GM21526 (cell line): ENCODE data around the gene FAM50A.

Experiments used
- ATAC-seq: cut with Tn5 transposase; IDR thresholded peaks from one replicate; pipeline ENCODE4 v1.9.1; 2021; ENCODE audit warnings: moderate library complexity; ENCODE audit not compliant: unreplicated experiment, low FRiP score

Gene FAM50A

DNA sequence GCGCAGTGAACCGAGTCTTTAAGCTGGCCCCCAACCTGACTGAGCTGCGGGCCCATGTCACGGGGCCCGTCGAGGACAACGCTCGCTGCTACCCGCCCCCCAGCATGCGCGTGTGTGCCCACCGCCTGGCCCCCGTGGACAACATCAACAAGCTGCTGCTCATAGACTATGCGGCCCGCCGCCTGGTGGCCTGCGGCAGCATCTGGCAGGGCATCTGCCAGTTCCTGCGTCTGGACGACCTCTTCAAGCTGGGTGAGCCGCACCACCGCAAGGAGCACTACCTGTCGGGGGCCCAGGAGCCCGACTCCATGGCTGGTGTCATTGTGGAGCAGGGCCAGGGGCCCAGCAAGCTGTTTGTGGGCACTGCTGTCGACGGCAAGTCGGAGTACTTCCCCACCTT lies 16.4 kb downstream of the FAM50A start:
- no peak for ATAC-seq

DNA sequence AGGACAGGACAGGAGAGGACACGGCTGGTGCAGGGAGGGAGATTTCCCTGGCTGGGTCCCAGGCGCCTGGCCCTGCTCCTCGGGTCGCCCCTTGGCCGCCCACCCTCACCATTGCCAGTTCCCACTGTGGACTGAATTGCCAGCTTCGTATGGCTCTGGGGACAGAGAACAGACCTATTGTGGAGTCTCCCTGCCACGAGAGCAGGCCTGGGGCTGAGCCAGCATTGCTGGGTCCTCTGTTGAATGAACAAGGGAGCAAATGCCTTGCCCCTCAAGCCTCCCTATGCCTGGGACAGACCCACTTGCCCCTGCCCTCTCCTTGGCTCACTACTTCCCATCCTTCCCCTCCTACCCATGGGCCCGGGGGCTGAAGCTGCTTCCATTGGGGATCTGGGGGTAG lies 18.5 kb downstream of the FAM50A start:
- ATAC-seq: no peak

DNA sequence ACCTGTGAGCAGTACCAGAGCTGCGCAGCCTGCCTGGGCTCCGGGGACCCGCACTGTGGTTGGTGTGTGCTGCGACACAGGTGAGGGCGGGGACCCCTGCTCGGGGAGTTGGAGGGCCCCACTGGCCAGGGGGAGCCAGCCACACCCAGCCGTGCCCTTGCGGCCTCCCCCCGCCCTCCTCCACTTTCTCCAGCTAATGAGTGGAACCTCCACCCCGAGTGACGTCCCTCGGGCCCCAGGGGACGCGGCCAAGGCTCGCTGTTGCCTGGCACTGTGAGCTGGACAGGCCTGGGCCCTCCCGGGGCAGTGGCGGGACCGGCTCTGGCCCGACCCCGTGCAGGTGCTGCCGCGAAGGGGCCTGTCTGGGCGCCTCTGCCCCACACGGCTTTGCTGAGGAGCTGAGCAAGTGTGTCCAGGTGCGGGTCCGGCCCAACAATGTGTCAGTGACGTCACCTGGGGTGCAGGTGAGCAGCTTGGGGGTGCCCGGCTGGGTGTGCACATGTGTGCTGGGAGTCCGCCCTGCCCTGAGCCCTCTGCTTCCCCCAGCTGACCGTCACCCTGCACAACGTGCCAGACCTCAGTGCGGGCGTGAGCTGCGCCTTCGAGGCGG lies 19.8 kb downstream of the FAM50A start:
- ATAC-seq: no peak

DNA sequence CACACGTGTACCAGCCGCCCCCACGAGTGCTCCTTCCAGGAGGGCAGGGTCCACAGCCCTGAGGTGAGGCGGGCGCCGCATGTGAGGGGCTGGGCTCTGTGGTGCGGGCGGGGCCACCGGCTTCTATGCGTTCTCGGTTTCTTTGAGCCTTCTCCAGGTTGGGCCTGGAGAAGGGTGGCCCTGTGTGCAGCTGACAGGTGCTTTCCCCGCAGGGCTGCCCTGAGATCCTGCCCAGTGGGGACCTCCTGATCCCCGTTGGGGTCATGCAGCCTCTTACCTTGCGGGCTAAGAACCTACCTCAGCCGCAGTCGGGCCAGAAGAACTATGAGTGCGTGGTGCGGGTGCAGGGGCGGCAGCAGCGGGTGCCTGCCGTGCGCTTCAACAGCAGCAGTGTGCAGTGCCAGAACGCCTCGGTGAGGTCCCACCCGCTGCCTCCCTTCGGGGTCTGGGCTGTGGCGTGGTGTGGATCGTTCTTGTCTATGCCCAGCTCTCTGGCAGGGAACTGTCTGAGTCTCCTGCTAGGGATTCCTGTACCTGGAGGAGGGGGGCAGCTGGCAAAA lies 20.9 kb downstream of the FAM50A start:
- ATAC-seq: no peak

DNA sequence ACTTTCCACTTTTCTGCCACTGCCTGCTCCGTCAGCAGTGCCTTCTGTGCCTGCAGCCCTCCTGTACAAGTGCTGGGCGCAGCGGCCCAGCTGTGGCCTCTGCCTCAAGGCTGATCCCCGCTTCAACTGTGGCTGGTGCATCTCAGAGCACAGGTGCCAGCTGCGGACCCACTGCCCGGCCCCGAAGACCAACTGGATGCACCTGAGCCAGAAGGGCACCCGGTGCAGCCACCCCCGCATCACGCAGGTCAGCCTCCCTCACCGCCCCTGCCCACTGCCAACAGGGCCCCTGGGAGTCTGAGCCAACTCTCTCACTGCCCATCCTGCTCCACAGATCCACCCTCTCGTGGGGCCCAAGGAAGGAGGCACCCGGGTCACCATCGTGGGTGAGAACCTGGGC lies 21.7 kb downstream of the FAM50A start:
- ATAC-seq: no peak

DNA sequence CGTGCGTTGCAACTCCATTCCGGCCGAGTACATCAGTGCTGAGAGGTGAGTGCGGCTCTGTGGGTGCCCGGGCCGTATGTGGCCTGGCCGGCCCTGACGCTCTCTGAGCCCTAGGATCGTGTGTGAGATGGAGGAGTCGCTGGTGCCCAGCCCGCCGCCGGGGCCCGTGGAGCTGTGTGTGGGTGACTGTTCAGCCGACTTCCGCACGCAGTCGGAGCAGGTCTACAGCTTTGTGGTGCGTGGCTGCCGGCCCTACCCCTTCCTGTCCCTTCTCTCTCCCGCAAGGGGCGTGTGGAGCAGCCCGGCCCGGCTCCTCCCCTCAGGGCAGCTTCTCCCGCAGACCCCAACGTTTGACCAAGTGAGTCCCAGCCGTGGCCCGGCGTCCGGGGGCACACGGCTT lies 22.1 kb downstream of the FAM50A start:
- ATAC-seq: no peak

DNA sequence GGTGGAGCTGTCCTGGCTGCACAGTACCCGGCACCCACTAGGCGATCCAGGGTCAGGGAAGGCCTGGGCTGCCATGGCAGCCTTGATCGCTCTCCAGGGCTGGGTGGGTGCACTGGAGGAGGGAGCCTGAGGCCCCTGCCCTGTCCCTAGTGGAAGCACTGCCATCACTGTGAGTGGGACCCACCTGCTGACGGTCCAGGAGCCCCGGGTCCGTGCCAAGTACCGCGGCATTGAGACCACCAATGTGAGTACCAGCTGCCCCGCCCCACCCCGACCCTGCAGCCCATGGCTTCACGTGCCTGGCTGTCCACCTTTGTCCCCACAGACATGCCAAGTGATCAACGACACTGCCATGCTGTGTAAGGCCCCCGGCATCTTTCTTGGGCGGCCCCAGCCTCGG lies 23.0 kb downstream of the FAM50A start:
- no peak for ATAC-seq

DNA sequence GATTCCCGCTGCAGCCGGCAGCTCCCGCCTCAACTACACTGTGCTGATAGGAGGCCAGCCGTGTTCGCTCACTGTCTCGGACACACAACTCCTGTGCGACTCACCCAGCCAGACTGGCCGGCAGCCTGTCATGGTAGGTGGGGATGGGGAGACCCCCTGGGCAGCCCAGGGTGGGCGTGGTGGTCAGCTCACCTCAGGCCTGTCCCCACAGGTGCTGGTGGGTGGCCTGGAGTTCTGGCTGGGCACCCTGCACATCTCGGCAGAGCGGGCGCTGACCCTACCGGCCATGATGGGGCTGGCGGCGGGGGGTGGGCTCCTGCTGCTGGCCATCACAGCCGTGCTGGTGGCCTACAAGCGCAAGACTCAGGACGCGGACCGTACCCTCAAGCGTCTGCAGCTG lies 23.6 kb downstream of the FAM50A start:
- no peak for ATAC-seq

DNA sequence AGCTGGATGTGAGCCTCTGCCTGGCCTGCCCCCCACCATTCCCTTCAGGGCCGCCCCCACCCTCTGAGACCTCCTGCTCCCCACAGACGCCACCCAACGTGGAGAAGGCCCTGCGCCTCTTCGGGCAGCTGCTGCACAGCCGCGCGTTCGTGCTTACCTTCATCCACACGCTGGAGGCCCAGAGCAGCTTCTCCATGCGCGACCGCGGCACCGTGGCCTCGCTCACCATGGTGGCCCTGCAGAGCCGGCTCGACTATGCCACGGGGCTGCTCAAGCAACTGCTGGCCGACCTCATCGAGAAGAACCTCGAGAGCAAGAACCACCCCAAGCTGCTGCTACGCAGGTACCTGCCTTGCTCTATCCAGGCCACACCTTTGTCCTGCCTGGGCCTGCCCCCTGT lies 24.3 kb downstream of the FAM50A start:
- ATAC-seq: no peak

DNA sequence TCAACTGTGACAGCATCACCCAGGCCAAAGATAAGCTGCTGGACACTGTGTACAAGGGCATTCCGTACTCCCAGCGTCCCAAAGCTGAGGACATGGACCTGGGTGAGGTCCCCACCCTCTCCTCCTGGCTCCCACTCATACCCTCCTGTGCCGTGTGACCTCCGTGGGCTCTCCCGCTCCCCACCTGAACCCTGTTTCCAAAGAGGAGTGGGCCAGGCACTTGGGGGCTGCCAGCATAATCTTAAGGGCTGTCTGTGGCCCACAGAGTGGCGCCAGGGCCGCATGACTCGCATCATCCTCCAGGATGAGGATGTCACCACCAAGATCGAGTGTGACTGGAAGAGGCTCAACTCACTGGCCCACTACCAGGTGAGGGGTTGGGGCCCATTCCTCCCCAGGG lies 25.2 kb downstream of the FAM50A start:
- no peak for ATAC-seq

DNA sequence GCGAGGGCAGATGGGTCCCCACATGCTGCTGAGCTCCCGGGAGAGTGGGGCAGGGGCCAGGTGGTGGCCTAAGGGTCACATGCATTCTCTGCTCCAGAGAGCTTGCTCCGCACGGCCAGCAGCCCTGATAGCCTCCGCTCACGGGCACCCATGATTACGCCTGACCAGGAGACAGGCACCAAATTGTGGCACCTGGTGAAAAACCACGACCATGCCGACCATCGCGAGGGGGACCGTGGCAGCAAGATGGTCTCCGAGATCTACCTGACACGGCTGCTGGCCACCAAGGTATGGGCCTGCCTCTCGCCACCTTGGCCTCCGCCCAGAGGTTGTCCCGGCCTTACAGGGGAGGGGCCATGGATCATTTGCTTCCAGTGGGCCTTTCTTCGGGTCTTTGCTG lies 25.9 kb downstream of the FAM50A start:
- ATAC-seq: no peak

DNA sequence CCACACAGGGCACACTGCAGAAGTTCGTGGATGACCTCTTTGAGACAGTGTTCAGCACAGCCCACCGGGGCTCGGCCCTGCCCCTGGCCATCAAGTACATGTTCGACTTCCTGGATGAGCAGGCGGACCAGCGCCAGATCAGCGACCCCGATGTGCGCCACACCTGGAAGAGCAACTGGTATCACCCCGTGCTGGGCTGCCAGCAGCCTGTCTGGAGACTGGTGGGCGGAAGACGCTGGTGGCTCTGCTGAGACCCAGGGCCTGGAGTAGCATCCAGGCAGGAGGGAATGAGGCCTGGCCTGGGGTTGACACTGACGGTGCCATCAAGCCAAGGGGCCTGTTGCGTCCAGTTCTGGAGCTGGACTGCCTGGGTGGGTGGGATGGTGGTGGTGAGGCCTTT lies 26.5 kb downstream of the FAM50A start:
- ATAC-seq: no peak

DNA sequence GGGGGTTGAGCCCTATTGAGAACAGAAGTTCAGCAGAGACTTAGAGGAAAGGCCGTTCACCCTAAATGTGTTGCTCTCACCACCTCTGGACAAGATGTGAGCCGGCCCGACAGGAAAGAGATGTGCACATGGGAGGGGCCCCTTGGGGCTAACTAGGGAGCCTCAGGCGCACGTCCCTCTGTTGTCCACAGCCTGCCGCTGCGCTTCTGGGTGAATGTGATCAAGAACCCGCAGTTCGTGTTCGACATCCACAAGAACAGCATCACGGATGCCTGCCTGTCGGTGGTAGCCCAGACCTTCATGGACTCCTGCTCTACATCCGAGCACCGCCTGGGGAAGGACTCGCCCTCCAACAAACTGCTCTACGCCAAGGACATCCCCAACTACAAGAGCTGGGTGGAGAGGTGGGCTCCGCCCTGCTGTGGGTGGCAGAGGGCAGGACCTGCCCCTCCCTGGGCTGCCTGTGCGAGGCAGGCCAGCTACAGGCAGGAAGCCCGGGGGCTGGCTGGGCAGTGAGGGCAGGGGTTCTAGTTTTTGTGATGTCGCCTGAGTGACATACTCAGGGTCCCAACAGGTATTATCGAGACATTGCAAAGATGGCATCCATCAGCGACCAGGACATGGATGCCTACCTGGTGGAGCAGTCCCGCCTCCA lies 27.1 kb downstream of the FAM50A start:
- ATAC-seq: no peak

DNA sequence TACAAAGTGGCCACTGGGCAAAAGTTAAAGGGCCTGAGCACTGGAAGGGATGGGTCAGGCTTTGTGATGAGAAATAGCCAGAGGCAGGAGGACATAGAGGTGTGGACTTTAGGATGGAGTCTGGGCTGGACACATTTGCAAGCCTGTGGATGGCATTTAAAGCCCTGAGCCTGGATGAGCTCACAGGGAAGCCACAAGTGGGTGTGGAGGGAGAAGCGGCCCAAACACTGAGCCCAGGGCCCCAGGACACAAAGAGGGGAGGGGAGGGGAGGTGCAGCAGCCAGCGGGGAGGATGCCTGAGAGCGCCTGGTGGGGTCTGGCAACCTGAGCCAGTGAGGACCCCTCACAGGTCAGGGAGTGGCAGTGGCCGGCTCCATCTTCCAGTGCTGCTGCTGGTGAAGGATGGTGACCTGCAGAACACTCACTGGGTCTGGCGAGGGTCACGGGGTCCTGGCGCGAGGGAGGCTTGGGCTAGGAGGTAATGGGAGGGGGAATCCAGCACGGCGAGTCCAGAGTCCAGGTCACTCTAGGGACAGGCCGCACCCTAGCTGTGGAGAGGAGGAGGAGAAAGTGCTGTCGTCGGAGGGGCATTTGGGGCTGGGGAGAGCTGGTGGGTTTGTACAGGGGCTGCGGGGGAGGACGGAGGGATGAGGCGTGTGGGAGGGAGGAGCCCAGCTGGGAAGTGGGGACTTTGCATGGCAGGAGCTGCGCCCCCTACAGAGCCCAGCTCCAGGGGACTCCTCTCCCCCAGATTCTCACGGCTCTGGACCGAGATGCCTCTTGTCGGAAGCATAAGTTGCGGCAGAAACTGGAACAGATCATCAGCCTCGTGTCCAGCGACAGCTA lies 28.1 kb downstream of the FAM50A start:
- ATAC-seq: no peak

DNA sequence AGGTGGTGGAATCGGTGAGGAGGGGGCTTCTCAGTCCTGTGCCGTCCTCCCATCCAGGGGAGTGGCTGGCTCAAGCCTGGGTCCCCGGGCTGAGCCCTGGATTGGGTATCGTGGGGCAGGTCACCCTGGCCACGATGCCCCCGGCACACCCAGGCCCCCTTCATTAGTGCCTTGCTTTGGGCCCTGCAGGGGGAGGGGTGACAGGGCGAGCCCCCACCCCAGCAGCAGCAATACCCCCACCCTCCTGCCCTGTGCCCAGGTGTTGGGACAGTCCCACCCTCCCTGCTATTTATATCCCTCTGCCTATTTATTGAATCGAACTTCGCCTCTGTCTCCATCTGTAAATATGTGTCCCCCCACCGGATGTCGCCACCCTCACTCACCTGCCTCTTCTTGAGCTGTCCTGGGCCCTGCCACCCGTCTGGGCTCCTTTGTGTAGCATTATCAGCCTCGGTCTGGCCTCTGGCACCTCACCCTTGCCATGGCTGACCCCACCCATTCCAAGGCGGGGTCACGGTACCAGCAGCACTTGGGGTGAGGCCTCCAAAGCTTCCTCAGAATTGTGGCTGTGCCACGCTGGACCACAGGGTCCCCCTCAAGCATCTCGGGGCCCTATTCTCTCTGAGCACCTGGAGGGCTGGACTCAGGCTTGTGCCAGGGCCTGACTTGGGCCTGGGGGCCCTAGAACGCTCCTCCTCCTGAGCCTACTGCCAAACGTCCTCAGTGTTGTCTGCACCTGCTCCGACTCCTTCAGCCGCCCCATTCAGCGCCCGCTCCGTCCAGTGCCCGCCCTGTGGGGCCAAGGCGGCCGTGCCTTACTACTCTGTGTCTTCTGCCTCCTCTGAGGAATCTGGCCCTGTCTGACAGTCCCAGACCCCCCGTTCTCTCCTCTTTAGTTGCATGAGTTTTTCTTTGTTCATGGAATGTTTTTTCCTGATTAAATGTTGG lies 29.0 kb downstream of the FAM50A start:
- no peak for ATAC-seq

DNA sequence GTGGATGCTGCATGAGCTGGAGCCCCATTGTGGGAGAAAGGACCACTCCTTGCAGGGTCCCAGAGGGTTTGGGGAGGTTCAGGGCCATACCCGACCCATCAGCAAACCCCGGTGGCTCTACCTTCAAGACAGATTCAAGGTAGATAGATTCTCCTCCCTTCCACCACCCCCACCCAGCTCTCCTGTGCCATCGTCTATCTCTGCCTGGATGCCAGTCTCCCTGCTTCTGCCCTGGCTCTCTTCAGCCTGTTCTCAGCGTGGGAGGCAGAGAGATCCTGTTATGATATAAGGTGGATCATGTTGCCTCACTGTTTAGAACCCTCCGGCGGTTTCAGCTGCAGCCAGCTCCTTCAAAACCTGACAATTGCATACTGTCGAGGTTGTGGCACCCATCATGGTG lies 29.7 kb downstream of the FAM50A start:
- no peak for ATAC-seq

DNA sequence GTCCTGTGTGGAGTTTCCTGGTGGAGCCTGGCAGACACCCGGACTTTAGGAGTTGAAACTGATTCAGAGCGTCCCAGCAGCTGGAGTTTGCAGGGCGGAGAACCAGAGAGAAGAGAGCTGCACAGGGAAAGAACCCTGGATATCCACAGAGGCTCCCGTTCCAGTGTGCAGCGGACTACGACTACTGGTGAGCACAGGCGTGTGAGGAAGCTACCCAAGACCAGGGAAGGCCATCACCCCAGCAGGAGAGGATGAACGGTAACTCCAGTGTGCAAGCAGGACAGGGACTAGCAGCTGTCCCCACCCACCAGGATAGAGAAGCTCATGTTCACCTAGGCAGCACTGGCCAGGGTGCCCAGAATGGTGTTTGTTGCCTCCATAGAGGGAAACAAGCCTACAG lies 32.9 kb downstream of the FAM50A start:
- ATAC-seq: no peak

DNA sequence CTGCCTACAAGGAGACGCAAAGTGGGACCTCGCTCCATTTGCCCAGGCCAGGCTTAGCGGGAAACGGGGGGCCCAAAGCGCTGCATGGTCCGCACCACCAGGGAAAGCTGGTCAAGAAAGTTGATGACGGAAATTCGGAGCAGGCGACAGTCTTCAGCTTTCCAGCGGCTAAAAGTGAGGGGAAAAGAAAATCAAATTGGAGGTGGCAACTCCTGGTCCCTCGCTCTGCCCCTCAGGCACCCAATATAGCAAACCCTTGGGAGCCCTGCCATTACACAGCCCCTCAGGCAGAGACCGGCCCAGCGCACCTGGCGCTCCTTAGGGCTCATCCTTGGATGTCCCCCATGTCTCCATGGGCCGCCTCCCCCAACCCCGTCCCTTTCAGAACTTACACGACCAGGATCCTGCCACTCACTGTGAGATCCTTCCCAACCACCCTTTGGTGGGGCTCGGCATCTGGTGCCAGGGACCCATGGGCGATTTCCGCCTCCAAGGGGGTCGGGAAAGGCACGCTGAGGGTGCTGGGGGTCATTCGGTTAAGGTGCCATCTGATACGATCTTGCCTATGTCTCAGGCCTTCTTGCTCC lies 34.0 kb downstream of the FAM50A start:
- no peak for ATAC-seq

DNA sequence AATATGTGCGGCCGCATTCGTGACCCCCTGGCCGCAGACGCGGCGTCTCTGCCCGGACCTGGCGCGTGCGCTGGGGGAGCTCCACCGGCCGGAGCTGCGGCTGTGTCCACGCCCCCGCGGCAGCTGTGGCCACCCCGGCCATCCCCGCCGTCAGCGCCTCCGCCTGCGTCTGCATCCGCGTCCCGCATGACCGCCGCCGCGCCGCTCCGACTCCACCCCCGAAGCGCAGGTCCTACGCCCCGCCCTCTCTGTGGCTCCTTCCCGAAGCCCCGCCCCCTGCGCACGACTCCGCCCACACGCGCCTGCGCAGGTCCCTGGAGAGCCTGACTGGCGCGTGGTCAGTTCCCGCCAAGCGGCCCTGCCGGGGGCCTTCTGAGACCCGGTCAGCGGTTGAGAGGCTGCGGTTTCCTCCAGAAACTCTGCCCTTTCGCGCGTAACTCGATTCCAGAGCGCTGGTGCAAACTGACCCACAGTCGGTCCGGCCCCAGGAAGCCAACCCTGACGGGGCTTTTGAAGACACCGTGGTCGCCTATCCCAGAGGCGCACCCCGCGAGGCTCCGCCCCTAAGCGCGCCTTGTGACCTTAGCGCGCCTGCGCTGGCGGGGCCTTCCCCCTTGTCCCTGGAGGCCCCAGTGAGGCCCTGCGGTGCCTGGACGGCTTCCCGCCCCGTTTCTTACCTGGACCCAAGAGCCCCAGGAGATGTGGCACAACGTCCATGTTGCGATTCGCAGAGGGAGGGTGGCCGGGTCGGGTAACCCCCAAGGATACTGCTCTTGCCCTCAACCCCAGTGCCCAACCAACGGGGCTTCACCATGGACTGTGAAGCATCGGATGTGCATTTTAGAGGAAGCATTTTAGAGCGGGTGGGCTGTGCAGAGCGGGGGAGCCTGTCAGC lies 35.0 kb downstream of the FAM50A start, which contains the start of gene LAGE3:
Gene LAGE3 (minus strand): TSS at position 554 of the 895 bp plus-strand sequence. CDS start 366 bp downstream, at position 188.
- peak; percentile 78 for ATAC-seq
